Fibroblast of skin of right quadriceps (primary cell): ENCODE measurements around the gene YPEL3.
A peak's percentile ranks its signal among the peaks of the same experiment; 100 is the strongest.
"Not testable (repeated sequence)": the region's sequence is repeated elsewhere in the genome, so short reads cannot be mapped to it uniquely, and the experiment has no call there.

Experiments used
- DNase-seq: peaks from one replicate; pipeline ENCODE4 v3.0.0-alpha.2; 2013

YPEL3 gene

GRCh38 chr16:30096105-30096861 lies at the start of gene YPEL3:
Gene YPEL3 (minus strand): TSS chr16:30096213. CDS start chr16:30095482, 731 bp downstream.
- DNase-seq: peak; percentile 87

- no peak for DNase-seq
Measured at GRCh38 chr16:30145657-30146056, 49.6 kb upstream of the YPEL3 start.

GRCh38 chr16:30144917-30145316 lies 48.9 kb upstream of the YPEL3 start:
- no peak for DNase-seq

GRCh38 chr16:30144017-30144416 lies 48.0 kb upstream of the YPEL3 start:
- no peak for DNase-seq

- DNase-seq: no peak
Measured at GRCh38 chr16:30143347-30143702, 47.3 kb upstream of the YPEL3 start.

- DNase-seq: no peak
Measured at GRCh38 chr16:30142672-30143346, 46.8 kb upstream of the YPEL3 start.

- DNase-seq: no peak
Measured at GRCh38 chr16:30141750-30142149, 45.7 kb upstream of the YPEL3 start.

GRCh38 chr16:30139583-30140481 lies 43.8 kb upstream of the YPEL3 start:
- DNase-seq: no peak

- no peak for DNase-seq
Measured at GRCh38 chr16:30137897-30138296, 41.9 kb upstream of the YPEL3 start.

GRCh38 chr16:30136971-30137605 lies 41.1 kb upstream of the YPEL3 start:
- DNase-seq: no peak

GRCh38 chr16:30132591-30132990 lies 36.6 kb upstream of the YPEL3 start:
- DNase-seq: no peak

- DNase-seq: peak; percentile 9
Measured at GRCh38 chr16:30131869-30132475, 36.0 kb upstream of the YPEL3 start.

GRCh38 chr16:30127993-30128392 lies 32.0 kb upstream of the YPEL3 start:
- no peak for DNase-seq

- not testable (repeated sequence) for DNase-seq
Measured at GRCh38 chr16:30125690-30126089, 29.7 kb upstream of the YPEL3 start.

GRCh38 chr16:30124985-30125379 lies 29.0 kb upstream of the YPEL3 start:
- no peak for DNase-seq

GRCh38 chr16:30122604-30123160 lies 26.7 kb upstream of the YPEL3 start:
- peak; percentile 8 for DNase-seq

- no peak for DNase-seq
Measured at GRCh38 chr16:30121741-30122571, 25.9 kb upstream of the YPEL3 start.

- no peak for DNase-seq
Measured at GRCh38 chr16:30120340-30121105, 24.5 kb upstream of the YPEL3 start.

- DNase-seq: no peak
Measured at GRCh38 chr16:30119428-30119827, 23.4 kb upstream of the YPEL3 start.

GRCh38 chr16:30117768-30118167 lies 21.8 kb upstream of the YPEL3 start:
- DNase-seq: no peak
